ENCODE measurements around the gene PTBP3. TPM values are rescaled to one million over a fixed set of nuclear protein-coding genes. Genes with fewer than 3 reads are reported as not detected.

Gene PTBP3
- polyA plus RNA-seq, 1 experiment, result 34.8 TPM

DNA sequence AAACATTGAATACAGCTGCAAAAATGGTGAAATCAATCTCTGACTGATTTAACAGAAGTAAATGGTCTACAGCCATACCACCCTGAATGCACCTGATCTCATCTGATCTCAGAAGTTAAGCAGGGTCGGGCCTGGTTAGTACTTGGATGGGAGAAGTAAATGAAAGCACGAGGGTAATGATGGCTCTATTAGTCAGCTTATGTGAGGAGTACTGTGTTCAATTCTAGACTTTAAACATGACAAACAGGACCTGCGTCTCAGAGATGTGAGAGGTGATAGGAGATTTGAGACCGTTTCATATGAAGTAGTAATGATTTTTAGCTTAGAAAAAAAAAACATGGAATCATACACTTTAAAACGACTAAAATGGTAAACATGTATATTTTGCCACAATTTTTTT lies 81.2 kb downstream of the PTBP3 start:
- no peak for TF ChIP-seq CTCF (IDR thresholded peaks at IDR 0.05; ENCODE audit: low read depth, low read length)
- POLR2A ChIA-PET, result no interaction called here
- no peak for DNase-seq (ENCODE audit: low read depth, low spot score)
- H3K4me3 ChIP-seq (ENCODE audit: low read depth, low read length), result no peak overlapping the region
- H3K9me3 ChIP-seq (ENCODE audit: control insufficient read depth, insufficient read depth, low read length), result no peaks in the 10 kb centered on the region
- no peak overlapping the region for H3K27ac ChIP-seq (ENCODE audit: low read depth, low read length)
- CTCF ChIA-PET, result no interaction called here
- H3K27me3 ChIP-seq (ENCODE audit: control insufficient read depth, insufficient read depth, low read length), result no peaks in the 10 kb centered on the region

- ChIA-PET CTCF (no interaction called here), POLR2A (no interaction called here)
- DNase-seq (ENCODE audit: low read depth, low spot score), result no peak
- no peak overlapping the region for H3K4me3 ChIP-seq (ENCODE audit: low read depth, low read length)
- no peaks in the 10 kb centered on the region for H3K9me3 ChIP-seq (ENCODE audit: control insufficient read depth, insufficient read depth, low read length)
- H3K27me3 ChIP-seq (ENCODE audit: control insufficient read depth, insufficient read depth, low read length), result no peaks in the 10 kb centered on the region
- TF ChIP-seq CTCF (IDR thresholded peaks at IDR 0.05; ENCODE audit: low read depth, low read length), result no peak
- no peak overlapping the region for H3K27ac ChIP-seq (ENCODE audit: low read depth, low read length)
These were observed 84.1 kb downstream of the PTBP3 start for GRCh38 chr9:112249277-112249676.

- no peak for DNase-seq (ENCODE audit: low read depth, low spot score)
- Histone ChIP-seq H3K4me3 (ENCODE audit: low read depth, low read length) (no peak overlapping the region), H3K9me3 (ENCODE audit: control insufficient read depth, insufficient read depth, low read length) (no peaks in the 10 kb centered on the region), H3K27ac (ENCODE audit: low read depth, low read length) (no peak overlapping the region), H3K27me3 (ENCODE audit: control insufficient read depth, insufficient read depth, low read length) (no peaks in the 10 kb centered on the region)
- ChIA-PET CTCF (no interaction called here), POLR2A (no interaction called here)
- TF ChIP-seq CTCF (IDR thresholded peaks at IDR 0.05; ENCODE audit: low read depth, low read length), result no peak
These were observed 84.7 kb downstream of the PTBP3 start for GRCh38 chr9:112248722-112249121.

DNA sequence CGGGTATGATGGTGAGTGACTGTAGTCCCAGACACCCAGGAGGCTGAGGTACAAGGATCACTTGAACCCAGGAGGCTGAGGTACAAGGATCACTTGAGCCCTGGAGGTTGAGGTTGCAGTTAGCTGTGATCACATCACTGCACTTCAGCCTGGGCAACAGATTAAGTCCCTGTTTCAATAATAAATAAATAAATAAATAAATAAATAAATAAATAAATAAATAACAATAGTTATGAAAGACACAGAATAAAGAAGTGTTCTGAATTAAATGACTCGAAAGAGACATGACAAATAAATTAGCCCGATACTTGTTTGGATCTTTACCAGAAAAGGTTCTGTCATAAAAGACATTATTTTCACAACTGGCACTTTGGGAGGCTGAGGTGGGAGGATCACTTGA lies 86.3 kb downstream of the PTBP3 start:
- Histone ChIP-seq H3K4me3 (ENCODE audit: low read depth, low read length) (no peak overlapping the region), H3K27ac (ENCODE audit: low read depth, low read length) (no peak overlapping the region), H3K27me3 (ENCODE audit: control insufficient read depth, insufficient read depth, low read length) (no peaks in the 10 kb centered on the region), H3K9me3 (ENCODE audit: control insufficient read depth, insufficient read depth, low read length) (no peaks in the 10 kb centered on the region)
- ChIA-PET POLR2A (no interaction called here), CTCF (no interaction called here)
- no peak for DNase-seq (ENCODE audit: low read depth, low spot score)
- no peak for TF ChIP-seq CTCF (IDR thresholded peaks at IDR 0.05; ENCODE audit: low read depth, low read length)

DNA sequence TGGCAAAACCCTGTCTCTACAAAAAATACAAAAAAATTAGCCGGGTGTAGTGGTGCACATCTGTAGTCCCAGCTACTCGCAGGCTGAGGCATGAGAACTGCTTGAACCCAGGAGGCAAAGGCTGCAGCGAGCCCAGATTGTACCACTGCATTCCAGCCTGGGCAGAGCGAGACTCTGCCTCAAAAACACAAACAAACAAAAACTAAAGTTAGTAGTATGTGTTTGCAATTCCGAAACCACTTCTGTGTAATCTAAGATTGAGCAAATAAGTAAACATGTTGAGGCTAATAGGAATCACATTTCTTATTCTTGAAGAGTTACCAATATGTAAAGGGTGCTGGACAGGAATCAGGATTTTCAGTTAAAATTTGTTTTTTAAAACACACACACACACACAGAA lies 88.3 kb downstream of the PTBP3 start:
- Histone ChIP-seq H3K27me3 (ENCODE audit: control insufficient read depth, insufficient read depth, low read length) (no peaks in the 10 kb centered on the region), H3K4me3 (ENCODE audit: low read depth, low read length) (no peak overlapping the region), H3K27ac (ENCODE audit: low read depth, low read length) (no peak overlapping the region), H3K9me3 (ENCODE audit: control insufficient read depth, insufficient read depth, low read length) (no peaks in the 10 kb centered on the region)
- POLR2A ChIA-PET, result no interaction called here
- CTCF ChIA-PET, result no interaction called here
- no peak for TF ChIP-seq CTCF (IDR thresholded peaks at IDR 0.05; ENCODE audit: low read depth, low read length)
- no peak for DNase-seq (ENCODE audit: low read depth, low spot score)
